SK-N-SH treated with all-trans-retinoic acid at 6 μM for 48 hours (cell line): ENCODE measurements around the gene FAM20A.

Experiments
- ARNTL ChIP-seq: fragments of 450-650 bp; formaldehyde crosslinking; IDR thresholded peaks from 2 replicates; pipeline ENCODE4 v1.5.0; 2020; ENCODE audit warnings: low read depth, mild to moderate bottlenecking, moderate library complexity, borderline replicate concordance
- CSDC2 ChIP-seq: fragments of 250-450 bp; sonication (Bioruptor Pico); IDR thresholded peaks from 2 replicates; pipeline ENCODE4 v1.5.0; 2020; ENCODE audit warnings: mild to moderate bottlenecking, moderate library complexity
- GLIS3 ChIP-seq: fragments of 250-450 bp; sonication (Bioruptor Pico); IDR thresholded peaks from 2 replicates; pipeline ENCODE4 v1.5.0; 2020; ENCODE audit warnings: mild to moderate bottlenecking, moderate library complexity
- POU6F1 ChIP-seq: fragments of 250-450 bp; sonication (Bioruptor Pico); IDR thresholded peaks from 2 replicates; pipeline ENCODE4 v1.8.0; 2021; ENCODE audit warnings: low read depth, mild to moderate bottlenecking, moderate library complexity, borderline replicate concordance
- TCF4 ChIP-seq: fragments of 250-450 bp; sonication (Bioruptor Pico); IDR thresholded peaks from 2 replicates; pipeline ENCODE4 v1.8.0; 2021; ENCODE audit warnings: mild to moderate bottlenecking, moderate library complexity, borderline replicate concordance
- TSHZ2 ChIP-seq: fragments of 250-450 bp; sonication (Bioruptor Pico); IDR thresholded peaks from 2 replicates; pipeline ENCODE4 v1.5.0; 2020; ENCODE audit warnings: mild to moderate bottlenecking, moderate library complexity
- ZFP3 ChIP-seq: fragments of 250-450 bp; sonication (Bioruptor Pico); IDR thresholded peaks from 2 replicates; pipeline ENCODE4 v1.5.0; 2020; ENCODE audit warnings: mild to moderate bottlenecking, moderate library complexity
- ZNF565 ChIP-seq: fragments of 450-650 bp; formaldehyde crosslinking; conservative IDR thresholded peaks from 2 replicates; pipeline ENCODE4 v1.5.0; 2020; ENCODE audit warnings: low read depth, mild to moderate bottlenecking, moderate library complexity
- ZNF8 ChIP-seq: fragments of 450-650 bp; formaldehyde crosslinking; IDR thresholded peaks from 2 replicates; pipeline ENCODE4 v1.5.0; 2020; ENCODE audit warnings: mild to moderate bottlenecking, moderate library complexity
- TF ChIP-seq, protein P1 (sequence below): fragments of 250-450 bp; sonication (Bioruptor Pico); IDR thresholded peaks from 2 replicates; pipeline ENCODE4 v1.8.0; 2020; ENCODE audit warnings: mild to moderate bottlenecking, moderate library complexity, borderline replicate concordance
- TF ChIP-seq, protein P2 (sequence below): fragments of 250-450 bp; sonication (Bioruptor Pico); IDR thresholded peaks from 2 replicates; pipeline ENCODE4 v1.5.1; 2020; ENCODE audit warnings: low read depth, mild to moderate bottlenecking, moderate library complexity
- TF ChIP-seq, protein P3 (sequence below): fragments of 250-450 bp; sonication (Bioruptor Pico); IDR thresholded peaks from 2 replicates; pipeline ENCODE4 v1.5.1; 2021; ENCODE audit warnings: mild to moderate bottlenecking, moderate library complexity

DNA sequence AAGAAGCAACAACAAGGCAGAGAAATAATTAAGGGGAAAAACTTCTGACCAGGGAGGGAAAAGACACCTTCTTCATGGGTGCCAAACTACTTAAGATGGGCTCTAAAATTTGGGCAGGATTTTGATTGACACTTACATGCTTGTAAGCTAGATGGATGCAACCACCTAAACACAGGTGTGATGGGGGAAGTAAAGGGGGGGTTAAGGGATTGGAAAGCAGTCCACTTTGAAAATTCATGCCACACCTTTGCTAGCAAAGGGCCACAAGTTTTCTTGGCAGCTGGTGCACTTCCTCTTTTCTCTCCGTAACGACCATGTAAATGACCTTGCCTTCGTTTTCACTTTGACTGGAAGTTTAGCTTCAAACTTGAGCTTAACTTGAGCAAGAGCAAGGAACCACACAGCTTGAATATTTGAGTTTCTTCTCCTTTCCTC is 103.3 kb downstream of the FAM20A start:
- TF ChIP-seq POU6F1 (CRISPR knock-in tag): no peak
- no peak for TF ChIP-seq ZNF8 (CRISPR knock-in tag)
- no peak for TF ChIP-seq TSHZ2
- no peak for TF ChIP-seq ZFP3 (CRISPR knock-in tag)
- TF ChIP-seq ARNTL: no peak
- no peak for TF ChIP-seq TCF4 (CRISPR knock-in tag)
- TF ChIP-seq CSDC2 (CRISPR knock-in tag): no peak
- TF ChIP-seq, protein P1, sequence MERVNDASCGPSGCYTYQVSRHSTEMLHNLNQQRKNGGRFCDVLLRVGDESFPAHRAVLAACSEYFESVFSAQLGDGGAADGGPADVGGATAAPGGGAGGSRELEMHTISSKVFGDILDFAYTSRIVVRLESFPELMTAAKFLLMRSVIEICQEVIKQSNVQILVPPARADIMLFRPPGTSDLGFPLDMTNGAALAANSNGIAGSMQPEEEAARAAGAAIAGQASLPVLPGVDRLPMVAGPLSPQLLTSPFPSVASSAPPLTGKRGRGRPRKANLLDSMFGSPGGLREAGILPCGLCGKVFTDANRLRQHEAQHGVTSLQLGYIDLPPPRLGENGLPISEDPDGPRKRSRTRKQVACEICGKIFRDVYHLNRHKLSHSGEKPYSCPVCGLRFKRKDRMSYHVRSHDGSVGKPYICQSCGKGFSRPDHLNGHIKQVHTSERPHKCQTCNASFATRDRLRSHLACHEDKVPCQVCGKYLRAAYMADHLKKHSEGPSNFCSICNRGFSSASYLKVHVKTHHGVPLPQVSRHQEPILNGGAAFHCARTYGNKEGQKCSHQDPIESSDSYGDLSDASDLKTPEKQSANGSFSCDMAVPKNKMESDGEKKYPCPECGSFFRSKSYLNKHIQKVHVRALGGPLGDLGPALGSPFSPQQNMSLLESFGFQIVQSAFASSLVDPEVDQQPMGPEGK: no peak
- no peak for TF ChIP-seq ZNF565 (CRISPR knock-in tag)
- TF ChIP-seq, protein P2, sequence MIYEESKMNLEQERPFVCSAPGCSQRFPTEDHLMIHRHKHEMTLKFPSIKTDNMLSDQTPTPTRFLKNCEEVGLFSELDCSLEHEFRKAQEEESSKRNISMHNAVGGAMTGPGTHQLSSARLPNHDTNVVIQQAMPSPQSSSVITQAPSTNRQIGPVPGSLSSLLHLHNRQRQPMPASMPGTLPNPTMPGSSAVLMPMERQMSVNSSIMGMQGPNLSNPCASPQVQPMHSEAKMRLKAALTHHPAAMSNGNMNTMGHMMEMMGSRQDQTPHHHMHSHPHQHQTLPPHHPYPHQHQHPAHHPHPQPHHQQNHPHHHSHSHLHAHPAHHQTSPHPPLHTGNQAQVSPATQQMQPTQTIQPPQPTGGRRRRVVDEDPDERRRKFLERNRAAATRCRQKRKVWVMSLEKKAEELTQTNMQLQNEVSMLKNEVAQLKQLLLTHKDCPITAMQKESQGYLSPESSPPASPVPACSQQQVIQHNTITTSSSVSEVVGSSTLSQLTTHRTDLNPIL (CRISPR knock-in tag): no peak
- TF ChIP-seq, protein P3, sequence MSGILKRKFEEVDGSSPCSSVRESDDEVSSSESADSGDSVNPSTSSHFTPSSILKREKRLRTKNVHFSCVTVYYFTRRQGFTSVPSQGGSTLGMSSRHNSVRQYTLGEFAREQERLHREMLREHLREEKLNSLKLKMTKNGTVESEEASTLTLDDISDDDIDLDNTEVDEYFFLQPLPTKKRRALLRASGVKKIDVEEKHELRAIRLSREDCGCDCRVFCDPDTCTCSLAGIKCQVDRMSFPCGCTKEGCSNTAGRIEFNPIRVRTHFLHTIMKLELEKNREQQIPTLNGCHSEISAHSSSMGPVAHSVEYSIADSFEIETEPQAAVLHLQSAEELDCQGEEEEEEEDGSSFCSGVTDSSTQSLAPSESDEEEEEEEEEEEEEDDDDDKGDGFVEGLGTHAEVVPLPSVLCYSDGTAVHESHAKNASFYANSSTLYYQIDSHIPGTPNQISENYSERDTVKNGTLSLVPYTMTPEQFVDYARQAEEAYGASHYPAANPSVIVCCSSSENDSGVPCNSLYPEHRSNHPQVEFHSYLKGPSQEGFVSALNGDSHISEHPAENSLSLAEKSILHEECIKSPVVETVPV (CRISPR knock-in tag): no peak
- TF ChIP-seq GLIS3 (CRISPR knock-in tag): no peak
